KMS-11 (cell line): ENCODE measurements around the gene LIMK2.
A peak's percentile ranks its signal among the peaks of the same experiment; 100 is the strongest.
"Not testable (repeated sequence)": the region's sequence is repeated elsewhere in the genome, so short reads cannot be mapped to it uniquely, and the experiment has no call there.

Experiments
- H2AFZ ChIP-seq: fragments of 200-600 bp; sonication (generic); 2 replicates; pipeline ENCODE4 v1.6.1; 2016; ENCODE audit warnings: antibody characterized with exemption, mixed run types, low read depth
- H3K27ac ChIP-seq: fragments of 200-600 bp; sonication (generic); 2 replicates; pipeline ENCODE4 v1.6.1; 2016; ENCODE audit warnings: mild to moderate bottlenecking, mixed run types
- H3K27me3 ChIP-seq: fragments of 200-600 bp; sonication (generic); 2 replicates; pipeline ENCODE4 v1.6.1; 2017; ENCODE audit warnings: mild to moderate bottlenecking, low read depth, mixed run types, moderate library complexity; ENCODE audit not compliant: insufficient read depth
- H3K36me3 ChIP-seq: fragments of 200-600 bp; sonication (generic); 2 replicates; pipeline ENCODE4 v1.6.1; 2017; ENCODE audit warnings: mild to moderate bottlenecking, mixed run types; ENCODE audit not compliant: insufficient read depth
- H3K4me1 ChIP-seq: fragments of 200-600 bp; sonication (generic); 2 replicates; pipeline ENCODE4 v1.6.1; 2016; ENCODE audit warnings: mild to moderate bottlenecking, low read depth, mixed run types; ENCODE audit not compliant: poor library complexity, severe bottlenecking
- H3K4me2 ChIP-seq: fragments of 200-600 bp; sonication (generic); 2 replicates; pipeline ENCODE4 v1.7.0; 2016; ENCODE audit warnings: mild to moderate bottlenecking, mixed run types
- H3K4me3 ChIP-seq: fragments of 200-600 bp; sonication (generic); IDR thresholded peaks from 2 replicates; pipeline ENCODE4 v1.6.1; 2017; ENCODE audit warnings: low read depth, low read length, mixed read lengths; ENCODE audit not compliant: insufficient read depth
- H3K79me2 ChIP-seq: fragments of 200-600 bp; sonication (generic); 2 replicates; pipeline ENCODE4 v1.6.1; 2016; ENCODE audit warnings: low read depth, mixed run types; ENCODE audit not compliant: insufficient read depth
- H3K9ac ChIP-seq: fragments of 200-600 bp; sonication (generic); 2 replicates; pipeline ENCODE4 v1.6.1; 2016; ENCODE audit warnings: mild to moderate bottlenecking, mixed run types
- H4K20me1 ChIP-seq: fragments of 200-600 bp; sonication (generic); 2 replicates; pipeline ENCODE4 v1.6.1; 2016; ENCODE audit warnings: mild to moderate bottlenecking, mixed run types; ENCODE audit not compliant: insufficient read depth
- TF ChIP-seq, protein P1 (sequence below): fragments of 200-600 bp; sonication (generic); conservative IDR thresholded peaks from 2 replicates; pipeline ENCODE4 v1.6.1; 2017; ENCODE audit warnings: low read depth, mild to moderate bottlenecking, antibody characterized with exemption, low read length, moderate library complexity, mixed read lengths

Gene LIMK2

DNA sequence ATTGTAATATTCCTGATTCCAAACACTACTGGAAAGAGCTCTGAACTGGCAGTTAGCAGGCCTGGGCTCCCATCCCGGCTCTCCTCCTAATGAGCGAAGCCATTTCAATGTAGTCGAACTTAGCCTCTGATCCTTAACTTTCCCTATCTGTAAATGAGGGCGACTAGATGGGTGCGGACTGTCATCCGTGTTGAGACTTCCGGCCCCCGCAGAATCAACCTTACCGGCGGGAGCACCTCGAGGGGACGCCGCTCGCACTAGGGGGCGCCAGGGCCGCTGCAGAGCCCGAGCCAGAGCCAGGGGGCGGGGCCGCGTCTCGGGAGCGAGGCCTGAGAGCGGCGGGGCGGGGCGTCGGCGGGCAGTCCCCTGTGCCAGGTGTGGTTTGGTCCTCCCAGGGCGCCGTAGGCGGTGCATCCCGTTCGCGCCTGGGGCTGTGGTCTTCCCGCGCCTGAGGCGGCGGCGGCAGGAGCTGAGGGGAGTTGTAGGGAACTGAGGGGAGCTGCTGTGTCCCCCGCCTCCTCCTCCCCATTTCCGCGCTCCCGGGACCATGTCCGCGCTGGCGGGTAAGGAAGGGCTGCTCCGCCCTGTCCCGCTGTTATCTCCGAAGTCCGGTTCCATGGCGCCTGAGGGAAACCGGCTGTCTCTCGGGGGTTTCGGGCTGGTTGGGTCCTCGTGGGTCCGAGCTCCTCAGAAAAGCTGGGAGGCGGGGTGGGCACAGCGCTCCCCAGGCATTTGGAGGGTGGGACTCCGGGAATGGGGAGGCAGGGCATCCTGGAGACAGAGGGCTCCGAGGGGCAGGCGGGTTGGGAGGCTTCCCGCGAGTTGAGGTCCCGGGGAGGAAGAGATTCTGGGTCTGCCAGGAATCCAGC, at the start of gene LIMK2:
Gene LIMK2, plus strand, starts transcription at position 437 of the 869 bp plus-strand sequence. Its CDS starts 111 bp downstream, at position 548.
- TF ChIP-seq, protein P1, sequence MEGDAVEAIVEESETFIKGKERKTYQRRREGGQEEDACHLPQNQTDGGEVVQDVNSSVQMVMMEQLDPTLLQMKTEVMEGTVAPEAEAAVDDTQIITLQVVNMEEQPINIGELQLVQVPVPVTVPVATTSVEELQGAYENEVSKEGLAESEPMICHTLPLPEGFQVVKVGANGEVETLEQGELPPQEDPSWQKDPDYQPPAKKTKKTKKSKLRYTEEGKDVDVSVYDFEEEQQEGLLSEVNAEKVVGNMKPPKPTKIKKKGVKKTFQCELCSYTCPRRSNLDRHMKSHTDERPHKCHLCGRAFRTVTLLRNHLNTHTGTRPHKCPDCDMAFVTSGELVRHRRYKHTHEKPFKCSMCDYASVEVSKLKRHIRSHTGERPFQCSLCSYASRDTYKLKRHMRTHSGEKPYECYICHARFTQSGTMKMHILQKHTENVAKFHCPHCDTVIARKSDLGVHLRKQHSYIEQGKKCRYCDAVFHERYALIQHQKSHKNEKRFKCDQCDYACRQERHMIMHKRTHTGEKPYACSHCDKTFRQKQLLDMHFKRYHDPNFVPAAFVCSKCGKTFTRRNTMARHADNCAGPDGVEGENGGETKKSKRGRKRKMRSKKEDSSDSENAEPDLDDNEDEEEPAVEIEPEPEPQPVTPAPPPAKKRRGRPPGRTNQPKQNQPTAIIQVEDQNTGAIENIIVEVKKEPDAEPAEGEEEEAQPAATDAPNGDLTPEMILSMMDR: peak; percentile 86

DNA sequence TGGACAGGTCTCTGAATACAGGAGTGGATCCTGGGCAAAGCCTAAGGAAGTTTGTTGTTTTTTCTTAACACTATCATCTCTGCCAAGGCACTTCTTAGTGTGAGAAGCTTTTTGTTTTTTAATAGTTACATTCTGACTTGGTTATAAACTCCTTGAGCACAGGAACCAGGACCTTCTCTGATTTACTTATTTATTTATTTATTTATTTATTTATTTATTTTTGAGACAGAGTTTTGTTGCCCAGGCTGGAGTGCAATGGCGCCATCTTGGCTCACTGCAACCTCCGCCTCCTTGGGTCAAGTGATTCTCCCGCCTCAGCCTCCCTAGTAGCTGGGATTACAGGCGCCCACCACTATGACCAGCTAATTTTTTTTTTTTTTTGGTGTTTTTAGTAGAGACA, 41.1 kb upstream of the LIMK2 start:
- Histone ChIP-seq H3K4me3 (no peak overlapping the region), H2AFZ (no peak overlapping the region), H3K27me3 (no peaks in the 10 kb centered on the region), H4K20me1 (no peaks in the 10 kb centered on the region), H3K4me2 (no peak overlapping the region), H3K4me1 (peaks cover 21% of the 10 kb centered on the region), H3K36me3 (no peaks in the 10 kb centered on the region), H3K27ac (no peak overlapping the region), H3K9ac (no peak overlapping the region), H3K79me2 (peaks cover 13% of the 10 kb centered on the region; the same call in 1 of the 2 replicates)
- TF ChIP-seq, protein P1: no peak

More for the DNA sequence above, at the start of gene LIMK2:
- H4K20me1 ChIP-seq: no peaks in the 10 kb centered on the region
- H3K4me3 ChIP-seq: no peak within 1 kb of the TSS
- no peaks in the 10 kb centered on the region for H3K36me3 ChIP-seq
- H3K79me2 ChIP-seq: peaks cover 17% of the 10 kb centered on the region; the same call in 1 of the 2 replicates
- peak within 1 kb of the TSS; percentile 89 for H3K4me2 ChIP-seq
- H3K27me3 ChIP-seq: no peaks in the 10 kb centered on the region
- H2AFZ ChIP-seq: peak within 1 kb of the TSS; percentile 94
- H3K4me1 ChIP-seq: peaks cover 17% of the 10 kb centered on the region
- peak within 1 kb of the TSS; percentile 45 for H3K9ac ChIP-seq
- no peak within 1 kb of the TSS for H3K27ac ChIP-seq

DNA sequence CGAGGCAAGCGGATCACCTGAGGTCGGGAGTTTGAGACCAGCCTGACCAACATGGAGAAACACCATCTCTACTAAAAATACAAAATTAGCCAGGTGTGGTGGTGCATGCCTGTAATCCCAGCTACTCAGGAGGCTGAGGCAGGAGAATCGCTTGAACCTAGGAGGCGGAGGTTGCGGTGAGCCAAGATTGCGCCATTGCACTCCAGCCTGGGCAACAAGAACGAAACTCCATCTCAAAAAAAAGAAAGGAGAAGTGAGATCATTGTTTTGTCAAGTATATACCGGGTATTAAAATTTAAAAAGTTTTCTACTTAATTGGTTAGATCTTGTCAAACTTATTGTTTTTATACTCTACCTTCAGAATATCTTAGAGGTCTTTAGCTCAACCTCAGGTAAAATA, 40.4 kb upstream of the LIMK2 start:
- not testable (repeated sequence) for H3K4me2 ChIP-seq, H3K9ac ChIP-seq, H3K27me3 ChIP-seq, H3K27ac ChIP-seq, H3K36me3 ChIP-seq, H3K4me3 ChIP-seq, H4K20me1 ChIP-seq, H2AFZ ChIP-seq
- peaks cover 21% of the 10 kb centered on the region for H3K4me1 ChIP-seq
- peaks cover 14% of the 10 kb centered on the region; the same call in 1 of the 2 replicates for H3K79me2 ChIP-seq

DNA sequence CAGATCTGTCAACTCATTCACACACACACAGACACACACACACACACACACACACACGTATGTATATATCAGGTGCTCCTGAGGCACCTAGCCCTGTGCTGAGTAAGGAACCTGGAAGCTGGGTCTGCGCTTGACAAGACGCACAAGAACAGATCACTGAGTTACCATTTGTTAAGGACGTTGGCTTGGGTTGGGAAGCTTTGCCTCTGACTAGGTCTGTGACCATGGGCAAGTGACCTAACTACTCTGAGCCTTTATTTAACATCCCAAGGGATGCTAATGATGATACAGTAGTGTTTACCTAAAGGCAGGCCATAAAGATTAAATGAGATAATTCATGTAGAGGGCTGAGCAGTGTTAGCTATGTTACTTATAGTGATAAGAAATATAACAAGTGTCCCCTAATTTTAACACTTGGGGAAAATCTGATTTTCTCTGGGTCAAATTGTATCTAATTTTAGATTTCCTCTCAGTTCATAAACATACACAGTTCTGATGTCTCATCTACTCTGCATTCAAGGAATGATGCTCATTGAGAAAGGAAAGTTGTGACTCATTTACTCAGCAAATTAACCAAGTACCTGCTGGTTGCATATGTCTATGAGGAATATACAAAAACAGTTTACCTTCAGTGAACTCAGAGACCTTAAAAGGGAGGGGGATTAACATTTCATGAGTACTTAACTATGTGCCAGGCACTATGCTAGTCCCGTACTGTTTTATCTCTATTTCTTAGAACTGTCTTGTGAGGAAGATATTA, 38.5 kb upstream of the LIMK2 start:
- H3K27me3 ChIP-seq: no peaks in the 10 kb centered on the region
- H4K20me1 ChIP-seq: no peaks in the 10 kb centered on the region
- no peak overlapping the region for H3K4me3 ChIP-seq
- H3K27ac ChIP-seq: no peak overlapping the region
- peaks cover 14% of the 10 kb centered on the region; the same call in 1 of the 2 replicates for H3K79me2 ChIP-seq
- no peak overlapping the region for H3K9ac ChIP-seq
- no peak overlapping the region for H3K4me2 ChIP-seq
- TF ChIP-seq, protein P1: no peak
- peaks cover 21% of the 10 kb centered on the region for H3K4me1 ChIP-seq
- no peaks in the 10 kb centered on the region for H3K36me3 ChIP-seq
- no peak overlapping the region for H2AFZ ChIP-seq
